IMR-90 (cell line): ENCODE data around the gene SPRY1. TPM values are rescaled to one million over a fixed set of nuclear protein-coding genes. Genes with fewer than 3 reads are reported as not detected.

Experiments
- ATAC-seq: fragments of 200-7000 bp; cut with Tn5 transposase; 2 replicates; pipeline ENCODE4 v1.9.1; 2020; ENCODE audit warnings: low read depth, mild to moderate bottlenecking, moderate library complexity
- BruUV-seq: library from RNA; stranded (reverse); fragments of 400-500 nt; replicated peaks from 2 replicates; lab custom pipeline; 2021; lab: Mats Ljungman, UMichigan
- CTCF ChIA-PET: fragments of 300-600 bp; formaldehyde crosslinking; extraction: SDS; loops from one replicate; lab custom pipeline; 2021; ENCODE audit warnings: antibody characterized with exemption; lab: Yijun Ruan, JAX
- POLR2A ChIA-PET: fragments of 300-600 bp; sonication (Branson Sonifier 250); formaldehyde crosslinking; loops from one replicate; lab custom pipeline; 2022; ENCODE audit warnings: antibody characterized with exemption; ENCODE audit not compliant: unreplicated experiment; lab: Charles Lee
- DNase-seq: peaks from one replicate; pipeline ENCODE4 v3.0.0; 2013
- H2AFZ ChIP-seq: replicated peaks from 2 replicates; pipeline ENCODE3; 2013; ENCODE audit warnings: low read length, mild to moderate bottlenecking; ENCODE audit not compliant: poor library complexity
- H2AK5ac ChIP-seq: 2 replicates; pipeline ENCODE4 v1.6.1; 2013; ENCODE audit warnings: low read depth, low read length, inconsistent platforms
- H2AK9ac ChIP-seq: replicated peaks from 2 replicates; pipeline ENCODE3; 2013; ENCODE audit warnings: mild to moderate bottlenecking, low read depth, low read length, moderate library complexity; ENCODE audit not compliant: poor library complexity
- H2BK120ac ChIP-seq: 2 replicates; pipeline ENCODE4 v1.6.1; 2013; ENCODE audit warnings: low read depth, low read length, inconsistent platforms
- H2BK15ac ChIP-seq: 3 replicates; pipeline ENCODE4 v1.6.1; 2013; ENCODE audit warnings: low read depth, low read length, inconsistent platforms
- H2BK20ac ChIP-seq: 2 replicates; pipeline ENCODE4 v1.6.1; 2013; ENCODE audit warnings: low read depth, mild to moderate bottlenecking, inconsistent platforms, low read length, moderate library complexity
- H2BK5ac ChIP-seq: 2 replicates; pipeline ENCODE4 v1.6.1; 2013; ENCODE audit warnings: mild to moderate bottlenecking, low read depth, low read length, inconsistent platforms; ENCODE audit not compliant: poor library complexity, severe bottlenecking
- H3K14ac ChIP-seq: replicated peaks from 2 replicates; pipeline ENCODE4 v1.6.1; 2013; ENCODE audit warnings: low read depth, low read length, inconsistent platforms
- H3K18ac ChIP-seq: 2 replicates; pipeline ENCODE4 v1.6.1; 2013; ENCODE audit warnings: low read depth, low read length, control low read depth
- H3K23ac ChIP-seq: 2 replicates; pipeline ENCODE4 v1.6.1; 2013; ENCODE audit warnings: low read depth, low read length, inconsistent platforms
- H3K27ac ChIP-seq: 2 replicates; pipeline ENCODE4 v1.5.1; 2013; ENCODE audit warnings: mild to moderate bottlenecking, control low read depth, low read length; ENCODE audit not compliant: insufficient read depth
- H3K27me3 ChIP-seq: 2 replicates; pipeline ENCODE4 v1.6.1; 2013; ENCODE audit warnings: low read length; ENCODE audit not compliant: control insufficient read depth, insufficient read depth
- H3K36me3 ChIP-seq: 2 replicates; pipeline ENCODE4 v1.6.1; 2013; ENCODE audit warnings: low read length, mixed read lengths; ENCODE audit not compliant: control insufficient read depth, insufficient read depth
- H3K4ac ChIP-seq: 2 replicates; pipeline ENCODE4 v1.6.1; 2013; ENCODE audit warnings: low read depth, low read length, inconsistent platforms
- H3K4me1 ChIP-seq: 2 replicates; pipeline ENCODE4 v1.6.1; 2013; ENCODE audit warnings: low read length, mixed read lengths; ENCODE audit not compliant: control insufficient read depth, insufficient read depth
- H3K4me2 ChIP-seq: 2 replicates; pipeline ENCODE4 v1.6.1; 2013; ENCODE audit warnings: low read depth, mild to moderate bottlenecking, control low read depth, low read length, moderate library complexity
- H3K4me3 ChIP-seq: 2 replicates; pipeline ENCODE4 v1.5.1; 2013; ENCODE audit warnings: low read depth, mild to moderate bottlenecking, control low read depth, low read length, moderate library complexity; ENCODE audit not compliant: insufficient read depth
- H3K56ac ChIP-seq: 2 replicates; pipeline ENCODE4 v1.6.1; 2013; ENCODE audit warnings: low read length, inconsistent platforms; ENCODE audit not compliant: insufficient read depth; ENCODE audit errors: extremely low read depth
- H3K79me1 ChIP-seq, 2 experiments: 2 replicates each; pipeline ENCODE4 v1.6.1; 2013; ENCODE audit warnings: low read length in 2 of 2, inconsistent platforms in 1 of 2, low read depth in 1 of 2
- H3K9ac ChIP-seq: 2 replicates; pipeline ENCODE4 v1.6.1; 2013; ENCODE audit warnings: low read depth, low read length, control low read depth
- H3K9me1 ChIP-seq: 2 replicates; pipeline ENCODE4 v1.6.1; 2013; ENCODE audit warnings: low read length, inconsistent platforms; ENCODE audit not compliant: insufficient read depth
- H3K9me3 ChIP-seq: 2 replicates; pipeline ENCODE4 v1.6.1; 2013; ENCODE audit warnings: low read length; ENCODE audit not compliant: control insufficient read depth, insufficient read depth
- H4K20me1 ChIP-seq: 2 replicates; pipeline ENCODE4 v1.6.1; 2013; ENCODE audit warnings: low read length, inconsistent platforms; ENCODE audit not compliant: insufficient read depth
- H4K5ac ChIP-seq: 2 replicates; pipeline ENCODE4 v1.6.1; 2013; ENCODE audit warnings: mild to moderate bottlenecking, low read depth, low read length, control low read depth
- H4K8ac ChIP-seq, 2 experiments: 2 replicates each; pipeline ENCODE4 v1.6.1; 2013; ENCODE audit warnings: low read depth in 2 of 2, low read length in 2 of 2, control low read depth in 1 of 2, inconsistent platforms in 1 of 2
- H4K91ac ChIP-seq: 2 replicates; pipeline ENCODE4 v1.6.1; 2013; ENCODE audit warnings: low read depth, low read length, inconsistent platforms; ENCODE audit not compliant: insufficient read depth
- BHLHE40 ChIP-seq: fragments of 150-350 bp; IDR thresholded peaks from 2 replicates; pipeline ENCODE4 v1.6.1; 2016; ENCODE audit warnings: mild to moderate bottlenecking, low read depth, low read length
- CEBPB ChIP-seq: IDR thresholded peaks from 2 replicates; pipeline ENCODE4 v1.6.1; 2012; ENCODE audit warnings: low read depth, low read length, improper control_type of control experiment
- CHD1 ChIP-seq: IDR thresholded peaks from 2 replicates; pipeline ENCODE4 v1.6.1; 2012; ENCODE audit warnings: low read depth, low read length, improper control_type of control experiment
- FOS ChIP-seq: fragments of 150-350 bp; IDR thresholded peaks from 2 replicates; pipeline ENCODE4 v1.6.1; 2016; ENCODE audit warnings: low read depth, low read length
- MAFK ChIP-seq: IDR thresholded peaks from 2 replicates; pipeline ENCODE4 v1.6.1; 2012; ENCODE audit warnings: low read depth, low read length, improper control_type of control experiment
- MAZ ChIP-seq: IDR thresholded peaks from 2 replicates; pipeline ENCODE4 v1.6.1; 2012; ENCODE audit warnings: low read depth, mild to moderate bottlenecking, low read length, improper control_type of control experiment, moderate library complexity, borderline replicate concordance
- MXI1 ChIP-seq: IDR thresholded peaks from 2 replicates; pipeline ENCODE4 v1.6.1; 2012; ENCODE audit warnings: low read depth, mild to moderate bottlenecking, low read length, moderate library complexity, borderline replicate concordance
- NFE2L2 ChIP-seq: fragments of 150-350 bp; IDR thresholded peaks from 2 replicates; pipeline ENCODE4 v1.6.1; 2016; ENCODE audit warnings: low read depth, mild to moderate bottlenecking, low read length
- POLR2A ChIP-seq: IDR thresholded peaks from 2 replicates; pipeline ENCODE4 v1.6.1; 2012; ENCODE audit warnings: mild to moderate bottlenecking, low read depth, low read length
- RAD21 ChIP-seq: IDR thresholded peaks from 2 replicates; pipeline ENCODE4 v1.6.1; 2012; ENCODE audit warnings: low read length, improper control_type of control experiment
- RCOR1 ChIP-seq: IDR thresholded peaks from 2 replicates; pipeline ENCODE4 v1.6.1; 2012; ENCODE audit warnings: mild to moderate bottlenecking, low read length, improper control_type of control experiment; ENCODE audit not compliant: insufficient replicate concordance
- RFX5 ChIP-seq: IDR thresholded peaks from 2 replicates; pipeline ENCODE4 v1.8.0; 2012; ENCODE audit warnings: low read depth, mild to moderate bottlenecking, low read length, moderate library complexity
- SMC3 ChIP-seq: fragments of 150-350 bp; IDR thresholded peaks from 2 replicates; pipeline ENCODE4 v1.6.1; 2016; ENCODE audit warnings: low read depth, mild to moderate bottlenecking, antibody characterized with exemption, low read length, moderate library complexity
- WGBS, 2 experiments: methylation state at CpG; one replicate each; pipeline versions ENCODE4 v1.1.5 to v1.1.7; 2013; ENCODE audit warnings: missing lambda C conversion rate in 2 of 2; ENCODE audit not compliant: insufficient read length in 1 of 2; ENCODE audit errors: extremely low coverage in 2 of 2; 5-methylcytosine and 5-hydroxymethylcytosine counted together
- dilution Hi-C: fragments of 300-500 bp; cut with HindIII; formaldehyde crosslinking; loops from one replicate; pipeline ENCODE4 v1.14.3; 2018; ENCODE audit warnings: low sequenced_read_pairs; ENCODE audit not compliant: unreplicated experiment
- in situ Hi-C: fragments of 300-500 bp; cut with MboI; formaldehyde crosslinking; loops from 3 replicates; pipeline ENCODE4 v1.14.3; 2019; ENCODE audit warnings: low sequenced_read_pairs, inconsistent platforms, mixed read lengths
- intact Hi-C: fragments of 100-400 bp; cut with micrococcal nuclease; formaldehyde crosslinking; loops from 2 replicates; pipeline ENCODE4 v1.10.0; 2022
- polyA plus RNA-seq, 3 experiments: library from polyadenylated mRNA; depleted of rRNA; stranded (reverse); fragments of >200 nt; gene quantifications; 2 replicates each; pipeline ENCODE4 v1.2.3, GENCODE V29; 2012; ENCODE audit warnings: low replicate concordance in 1 of 3
- total RNA-seq: library from RNA; depleted of rRNA; stranded (reverse); fragments of >200 nt; gene quantifications from 2 replicates; pipeline ENCODE4 v1.2.3, GENCODE V29; 2012
- TF ChIP-seq, protein P1 (sequence below): fragments of 150-350 bp; IDR thresholded peaks from 2 replicates; pipeline ENCODE4 v1.6.1; 2017; ENCODE audit warnings: mild to moderate bottlenecking, antibody characterized with exemption, low read length, low read depth
- TF ChIP-seq, protein P2 (sequence below): fragments of 150-350 bp; IDR thresholded peaks from 2 replicates; pipeline ENCODE4 v1.6.1; 2016; ENCODE audit warnings: low read depth, mild to moderate bottlenecking, low read length, moderate library complexity, borderline replicate concordance
- TF ChIP-seq, protein P3 (sequence below): conservative IDR thresholded peaks from 2 replicates; pipeline ENCODE4 v1.5.1; 2012; ENCODE audit warnings: mild to moderate bottlenecking, low read depth, low read length, improper control_type of control experiment

Gene SPRY1
- total and polyA plus RNA-seq, 2 of the 4 experiments (the other 2 are of a cell fraction): 1.4 to 2.2 TPM

DNA sequence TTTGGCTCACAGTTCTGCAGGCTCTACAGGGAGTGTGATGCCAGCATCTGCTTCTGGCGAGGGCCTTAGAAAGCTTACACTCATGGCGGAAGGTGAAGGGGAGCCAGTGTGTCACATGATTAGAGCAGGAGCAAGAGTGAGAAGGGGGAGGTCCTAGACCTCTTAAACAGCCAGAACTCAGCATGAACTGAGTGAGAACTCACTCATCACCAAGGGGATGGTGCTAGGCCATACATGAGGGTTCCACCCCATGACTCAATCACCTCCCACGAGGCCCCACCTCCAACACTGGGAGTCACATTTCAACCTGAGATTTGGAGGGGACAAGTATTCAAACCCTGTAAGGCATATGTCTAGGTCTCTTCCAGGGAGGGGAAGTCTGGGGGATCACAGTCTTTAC is 33.4 kb downstream of the SPRY1 start:
- H3K18ac ChIP-seq: no peak overlapping the region
- H4K8ac ChIP-seq: no peak overlapping the region
- ChIA-PET POLR2A (no interaction called here), CTCF (no interaction called here)
- no peak overlapping the region for H3K27ac ChIP-seq
- H3K4ac ChIP-seq: no peak overlapping the region
- dilution Hi-C loops: no loop called here
- H3K4me1 ChIP-seq: no peaks in the 10 kb centered on the region
- no CpG with 5 or more reads among the region's 3 CpGs for WGBS, 2 experiments
- no peak overlapping the region for H4K91ac ChIP-seq
- no peaks in the 10 kb centered on the region for H3K27me3 ChIP-seq
- in situ Hi-C loops: no loop called here
- no peak overlapping the region for H2BK20ac ChIP-seq
- no peaks in the 10 kb centered on the region for H3K36me3 ChIP-seq
- H2BK15ac ChIP-seq: no peak overlapping the region
- H3K79me1 ChIP-seq: no peaks in the 10 kb centered on the region
- no peak overlapping the region for H2BK5ac ChIP-seq
- H3K4me2 ChIP-seq: no peak overlapping the region
- no peaks in the 10 kb centered on the region for H3K9me1 ChIP-seq
- H4K5ac ChIP-seq: no peak overlapping the region
- no peak overlapping the region for H3K4me3 ChIP-seq
- ATAC-seq (no peak), DNase-seq (no peak)
- H3K56ac ChIP-seq: no peak overlapping the region
- H3K14ac ChIP-seq: no peak overlapping the region
- TF ChIP-seq CHD1: no peak
- no peak for TF ChIP-seq POLR2A
- TF ChIP-seq RFX5: no peak
- TF ChIP-seq MXI1: no peak
- TF ChIP-seq MAZ: no peak
- TF ChIP-seq, protein P1, sequence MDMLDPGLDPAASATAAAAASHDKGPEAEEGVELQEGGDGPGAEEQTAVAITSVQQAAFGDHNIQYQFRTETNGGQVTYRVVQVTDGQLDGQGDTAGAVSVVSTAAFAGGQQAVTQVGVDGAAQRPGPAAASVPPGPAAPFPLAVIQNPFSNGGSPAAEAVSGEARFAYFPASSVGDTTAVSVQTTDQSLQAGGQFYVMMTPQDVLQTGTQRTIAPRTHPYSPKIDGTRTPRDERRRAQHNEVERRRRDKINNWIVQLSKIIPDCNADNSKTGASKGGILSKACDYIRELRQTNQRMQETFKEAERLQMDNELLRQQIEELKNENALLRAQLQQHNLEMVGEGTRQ: no peak
- TF ChIP-seq, protein P2, sequence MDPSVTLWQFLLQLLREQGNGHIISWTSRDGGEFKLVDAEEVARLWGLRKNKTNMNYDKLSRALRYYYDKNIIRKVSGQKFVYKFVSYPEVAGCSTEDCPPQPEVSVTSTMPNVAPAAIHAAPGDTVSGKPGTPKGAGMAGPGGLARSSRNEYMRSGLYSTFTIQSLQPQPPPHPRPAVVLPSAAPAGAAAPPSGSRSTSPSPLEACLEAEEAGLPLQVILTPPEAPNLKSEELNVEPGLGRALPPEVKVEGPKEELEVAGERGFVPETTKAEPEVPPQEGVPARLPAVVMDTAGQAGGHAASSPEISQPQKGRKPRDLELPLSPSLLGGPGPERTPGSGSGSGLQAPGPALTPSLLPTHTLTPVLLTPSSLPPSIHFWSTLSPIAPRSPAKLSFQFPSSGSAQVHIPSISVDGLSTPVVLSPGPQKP: no peak
- no peak for TF ChIP-seq RAD21
- TF ChIP-seq SMC3: no peak
- TF ChIP-seq, protein P3, sequence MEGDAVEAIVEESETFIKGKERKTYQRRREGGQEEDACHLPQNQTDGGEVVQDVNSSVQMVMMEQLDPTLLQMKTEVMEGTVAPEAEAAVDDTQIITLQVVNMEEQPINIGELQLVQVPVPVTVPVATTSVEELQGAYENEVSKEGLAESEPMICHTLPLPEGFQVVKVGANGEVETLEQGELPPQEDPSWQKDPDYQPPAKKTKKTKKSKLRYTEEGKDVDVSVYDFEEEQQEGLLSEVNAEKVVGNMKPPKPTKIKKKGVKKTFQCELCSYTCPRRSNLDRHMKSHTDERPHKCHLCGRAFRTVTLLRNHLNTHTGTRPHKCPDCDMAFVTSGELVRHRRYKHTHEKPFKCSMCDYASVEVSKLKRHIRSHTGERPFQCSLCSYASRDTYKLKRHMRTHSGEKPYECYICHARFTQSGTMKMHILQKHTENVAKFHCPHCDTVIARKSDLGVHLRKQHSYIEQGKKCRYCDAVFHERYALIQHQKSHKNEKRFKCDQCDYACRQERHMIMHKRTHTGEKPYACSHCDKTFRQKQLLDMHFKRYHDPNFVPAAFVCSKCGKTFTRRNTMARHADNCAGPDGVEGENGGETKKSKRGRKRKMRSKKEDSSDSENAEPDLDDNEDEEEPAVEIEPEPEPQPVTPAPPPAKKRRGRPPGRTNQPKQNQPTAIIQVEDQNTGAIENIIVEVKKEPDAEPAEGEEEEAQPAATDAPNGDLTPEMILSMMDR: no peak
- no peak for TF ChIP-seq NFE2L2
- TF ChIP-seq RCOR1: no peak
- no peak for TF ChIP-seq FOS
- no peak for TF ChIP-seq CEBPB
- TF ChIP-seq BHLHE40: no peak
- no peak for TF ChIP-seq MAFK
- peaks cover 3% of the 10 kb centered on the region; the same call in 1 of the 2 replicates for H3K9me3 ChIP-seq
- no TSS peak for BruUV-seq
- H3K23ac ChIP-seq: no peak overlapping the region
- H2AK5ac ChIP-seq: no peak overlapping the region
- H2AFZ ChIP-seq: no peak overlapping the region
- H4K20me1 ChIP-seq: no peaks in the 10 kb centered on the region
- H3K9ac ChIP-seq: no peak overlapping the region
- H2AK9ac ChIP-seq: no peak overlapping the region
- H2BK120ac ChIP-seq: no peak overlapping the region
- intact Hi-C loops: no loop called here
